Stimulated activated CD4-positive, alpha-beta T cell treated with anti-CD3 and anti-CD28 coated beads, Interleukin-12 subunit alpha, Interleukin-12 subunit beta, amount 100 ng/mL, for 48 hours (primary cell): ENCODE results near the gene SLC9B1.

Experiments
- DNase-seq, 3 donors: peaks; one replicate each; pipeline ENCODE4 v3.0.0-alpha.2; 2020; ENCODE audit warnings: low read depth in 2 of 3, low spot score in 1 of 3

SLC9B1 gene

GRCh38 chr4:103019308-103020124, at the start of gene SLC9B1:
TSS of gene SLC9B1 (minus strand) at chr4:103019705. CDS start at chr4:102991711, 27,994 bp downstream.
- DNase-seq = peak; percentile 90 to 93 (median 91)

- DNase-seq = no peak
Observed at GRCh38 chr4:103067841-103068547, 48.5 kb upstream of the SLC9B1 start.

- DNase-seq = no peak
Observed at GRCh38 chr4:103060453-103061148, 41.1 kb upstream of the SLC9B1 start.

GRCh38 chr4:103054030-103054429, 34.5 kb upstream of the SLC9B1 start:
- DNase-seq = no peak

GRCh38 chr4:103052779-103053178, 33.3 kb upstream of the SLC9B1 start:
- DNase-seq = no peak

GRCh38 chr4:103052145-103052544, 32.6 kb upstream of the SLC9B1 start:
- DNase-seq = no peak

- no peak for DNase-seq
Observed at GRCh38 chr4:103050736-103051436, 31.4 kb upstream of the SLC9B1 start.

- peak in 1 of 3 donors; percentile 19 for DNase-seq
Observed at GRCh38 chr4:103046416-103047290, 27.1 kb upstream of the SLC9B1 start.

- no peak for DNase-seq
Observed at GRCh38 chr4:103044183-103044582, 24.7 kb upstream of the SLC9B1 start.

- DNase-seq = no peak
Observed at GRCh38 chr4:103036169-103036568, 16.7 kb upstream of the SLC9B1 start.

- DNase-seq = no peak
Observed at GRCh38 chr4:103032574-103032973, 13.1 kb upstream of the SLC9B1 start.

- no peak for DNase-seq
Observed at GRCh38 chr4:103030791-103031190, 11.3 kb upstream of the SLC9B1 start.

- no peak for DNase-seq
Observed at GRCh38 chr4:103029300-103029699, 9.8 kb upstream of the SLC9B1 start.

GRCh38 chr4:103026868-103027267, 7.4 kb upstream of the SLC9B1 start:
- DNase-seq = no peak

- no peak for DNase-seq
Observed at GRCh38 chr4:103024996-103025395, 5.5 kb upstream of the SLC9B1 start.

GRCh38 chr4:103021120-103021519, 1.6 kb upstream of the SLC9B1 start:
- no peak for DNase-seq

GRCh38 chr4:103018391-103019307, 856 bp downstream of the SLC9B1 start:
- DNase-seq = no peak

GRCh38 chr4:103012551-103012950, 7.0 kb downstream of the SLC9B1 start:
- no peak for DNase-seq

- DNase-seq = no peak
Observed at GRCh38 chr4:103012060-103012459, 7.4 kb downstream of the SLC9B1 start.
